Right atrium auricular region (tissue), 2 donors: ENCODE results near the gene CBR3. TPM values are rescaled to one million over a fixed set of nuclear protein-coding genes. Genes with fewer than 3 reads are reported as not detected.

ENCODE experiments used
- DNase-seq: peaks from one replicate; pipeline ENCODE4 v3.0.0-alpha.2; 2019; ENCODE audit warnings: low spot score
- H3K27ac ChIP-seq, 2 donors: fragments of 200-600 bp; sonication (generic); 1 replicate in 1 of 2; 2 replicates in 1 of 2; pipeline ENCODE4 v1.5.1; 2016 to 2019
- H3K27me3 ChIP-seq, 2 donors: fragments of 200-600 bp; sonication (generic); one replicate each; pipeline versions ENCODE4 v1.5.1 to v1.6.0; 2017 to 2019
- H3K36me3 ChIP-seq: fragments of 200-600 bp; sonication (generic); one replicate; pipeline ENCODE4 v1.5.1; 2016
- H3K4me1 ChIP-seq, 2 donors: fragments of 200-600 bp; sonication (generic); one replicate each; pipeline versions ENCODE4 v1.5.1 to v1.6.0; 2017 to 2019
- H3K4me3 ChIP-seq, 2 donors: fragments of 200-600 bp; sonication (generic); 1 replicate in 1 of 2; 2 replicates in 1 of 2; pipeline ENCODE4 v1.5.1; 2017 to 2019; ENCODE audit warnings: mild to moderate bottlenecking in 1 of 2, moderate library complexity in 1 of 2
- H3K9me3 ChIP-seq, 2 donors: fragments of 200-600 bp; sonication (generic); one replicate each; pipeline ENCODE4 v1.5.1; 2019
- total RNA-seq, 2 donors: library from RNA; depleted of rRNA; stranded (reverse); fragments of >200 nt; gene quantifications; one replicate each; pipeline ENCODE4 v1.1.0, GENCODE V29; 2016
- TF ChIP-seq, protein P1 (sequence below), 2 donors: fragments of 200-600 bp; sonication (generic); IDR thresholded peaks; one replicate each; pipeline ENCODE4 v1.5.1; 2019; ENCODE audit warnings: antibody characterized with exemption in 2 of 2

Gene CBR3
- total RNA-seq, 2 donors from 2014 or later = 1.8 to 8.2 TPM

GRCh38 chr21:36166705-36167104, 31.8 kb downstream of the CBR3 start:
- no peaks in the 10 kb centered on the region for H3K36me3 ChIP-seq
- H3K27ac ChIP-seq = no peak overlapping the region
- H3K4me1 ChIP-seq = peaks cover 0 to 17% of the 10 kb centered on the region in 2 donors
- TF ChIP-seq, protein P1, sequence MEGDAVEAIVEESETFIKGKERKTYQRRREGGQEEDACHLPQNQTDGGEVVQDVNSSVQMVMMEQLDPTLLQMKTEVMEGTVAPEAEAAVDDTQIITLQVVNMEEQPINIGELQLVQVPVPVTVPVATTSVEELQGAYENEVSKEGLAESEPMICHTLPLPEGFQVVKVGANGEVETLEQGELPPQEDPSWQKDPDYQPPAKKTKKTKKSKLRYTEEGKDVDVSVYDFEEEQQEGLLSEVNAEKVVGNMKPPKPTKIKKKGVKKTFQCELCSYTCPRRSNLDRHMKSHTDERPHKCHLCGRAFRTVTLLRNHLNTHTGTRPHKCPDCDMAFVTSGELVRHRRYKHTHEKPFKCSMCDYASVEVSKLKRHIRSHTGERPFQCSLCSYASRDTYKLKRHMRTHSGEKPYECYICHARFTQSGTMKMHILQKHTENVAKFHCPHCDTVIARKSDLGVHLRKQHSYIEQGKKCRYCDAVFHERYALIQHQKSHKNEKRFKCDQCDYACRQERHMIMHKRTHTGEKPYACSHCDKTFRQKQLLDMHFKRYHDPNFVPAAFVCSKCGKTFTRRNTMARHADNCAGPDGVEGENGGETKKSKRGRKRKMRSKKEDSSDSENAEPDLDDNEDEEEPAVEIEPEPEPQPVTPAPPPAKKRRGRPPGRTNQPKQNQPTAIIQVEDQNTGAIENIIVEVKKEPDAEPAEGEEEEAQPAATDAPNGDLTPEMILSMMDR (IDR thresholded peaks at IDR 0.05) = no peak
- no peak for DNase-seq
- H3K27me3 ChIP-seq = no peaks in the 10 kb centered on the region
- H3K9me3 ChIP-seq = no peaks in the 10 kb centered on the region
- no peak overlapping the region for H3K4me3 ChIP-seq

- Histone ChIP-seq H3K9me3 (no peaks in the 10 kb centered on the region), H3K4me3 (no peak overlapping the region), H3K27me3 (no peaks in the 10 kb centered on the region), H3K27ac (no peak overlapping the region), H3K36me3 (no peaks in the 10 kb centered on the region), H3K4me1 (peaks cover 0 to 25% of the 10 kb centered on the region in 2 donors)
- TF ChIP-seq, protein P1 (IDR thresholded peaks at IDR 0.05) = no peak
- DNase-seq = no peak
Observed at GRCh38 chr21:36167541-36167940, 32.7 kb downstream of the CBR3 start.

DNA sequence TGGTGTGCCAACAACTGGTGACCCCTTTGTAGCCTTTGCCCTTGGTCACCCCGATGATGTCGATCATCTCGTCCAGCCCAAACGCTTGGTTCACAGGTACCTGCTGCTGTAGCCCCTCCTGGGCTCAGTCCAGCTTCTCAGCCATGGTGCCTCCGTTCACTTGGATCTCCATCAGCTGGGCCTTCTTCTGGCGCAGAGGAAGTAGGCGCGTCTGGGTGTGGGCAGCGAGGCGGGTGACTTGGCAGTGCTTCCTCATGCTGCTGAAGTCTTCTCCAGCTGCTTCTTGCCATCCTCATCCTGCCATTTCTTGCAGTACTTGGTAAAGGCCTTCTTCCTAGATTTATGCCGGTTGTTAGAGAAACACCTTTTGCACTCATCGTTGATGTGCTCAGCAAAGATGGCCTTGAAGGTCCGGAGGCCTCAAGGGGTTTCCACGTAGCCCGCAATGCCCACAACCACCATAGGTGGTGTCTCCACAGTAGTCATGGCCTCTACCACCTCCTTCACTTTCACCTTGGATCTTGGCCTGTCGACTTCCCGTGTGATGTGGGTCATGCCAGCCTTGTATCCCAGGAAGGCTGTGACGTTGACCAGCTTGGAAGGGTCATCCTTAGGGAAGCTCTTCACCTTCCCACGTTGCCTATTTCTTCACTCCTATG, 34.7 kb downstream of the CBR3 start:
- no peak overlapping the region for H3K4me3 ChIP-seq
- H3K9me3 ChIP-seq = no peaks in the 10 kb centered on the region
- no peak for DNase-seq
- no peak overlapping the region for H3K27ac ChIP-seq
- no peaks in the 10 kb centered on the region for H3K36me3 ChIP-seq
- H3K4me1 ChIP-seq = peaks cover 0 to 17% of the 10 kb centered on the region in 2 donors
- TF ChIP-seq, protein P1 (IDR thresholded peaks at IDR 0.05) = no peak
- H3K27me3 ChIP-seq = no peaks in the 10 kb centered on the region

- Histone ChIP-seq H3K9me3 (no peaks in the 10 kb centered on the region), H3K36me3 (no peaks in the 10 kb centered on the region), H3K27me3 (no peaks in the 10 kb centered on the region), H3K27ac (no peak overlapping the region), H3K4me3 (no peak overlapping the region), H3K4me1 (peaks cover 0 to 17% of the 10 kb centered on the region in 2 donors)
- no peak for DNase-seq
- TF ChIP-seq, protein P1 (IDR thresholded peaks at IDR 0.05) = no peak
Observed at GRCh38 chr21:36170823-36171222, 35.9 kb downstream of the CBR3 start.

GRCh38 chr21:36171336-36171735, 36.5 kb downstream of the CBR3 start:
- TF ChIP-seq, protein P1 (IDR thresholded peaks at IDR 0.05) = no peak
- Histone ChIP-seq H3K36me3 (no peaks in the 10 kb centered on the region), H3K27me3 (no peaks in the 10 kb centered on the region), H3K27ac (no peak overlapping the region), H3K4me1 (peaks cover 0 to 17% of the 10 kb centered on the region in 2 donors), H3K4me3 (no peak overlapping the region), H3K9me3 (no peaks in the 10 kb centered on the region)
- DNase-seq = no peak
